Suprapubic skin (tissue), 4 donors: ENCODE results near the gene BRAT1. TPM values are rescaled to one million over a fixed set of nuclear protein-coding genes. Genes with fewer than 3 reads are reported as not detected.

ENCODE experiments used
- DNase-seq, 2 donors: peaks; one replicate each; pipeline ENCODE4 v3.0.0-alpha.2; 2019; ENCODE audit warnings: low spot score in 2 of 2
- H3K27ac ChIP-seq: fragments of 200-600 bp; sonication (generic); one replicate; pipeline ENCODE4 v1.5.1; 2019
- H3K27me3 ChIP-seq: fragments of 200-600 bp; sonication (generic); one replicate; pipeline ENCODE4 v1.5.1; 2019
- H3K36me3 ChIP-seq: fragments of 200-600 bp; sonication (generic); one replicate; pipeline ENCODE4 v1.5.1; 2019
- H3K4me1 ChIP-seq: fragments of 200-600 bp; sonication (generic); one replicate; pipeline ENCODE4 v1.5.1; 2019
- H3K4me3 ChIP-seq: fragments of 200-600 bp; sonication (generic); one replicate; pipeline ENCODE4 v1.5.1; 2019; ENCODE audit warnings: mild to moderate bottlenecking
- H3K9me3 ChIP-seq: fragments of 200-600 bp; sonication (generic); one replicate; pipeline ENCODE4 v1.5.1; 2019
- EP300 ChIP-seq: sonication (generic); formaldehyde crosslinking; IDR thresholded peaks from one replicate; pipeline ENCODE4 v1.6.1; 2017; ENCODE audit warnings: antibody characterized with exemption
- POLR2A ChIP-seq, 2 donors: fragments of 450-650 bp; IDR thresholded peaks; one replicate each; pipeline ENCODE4 v1.6.1; 2017; ENCODE audit warnings: antibody characterized with exemption in 2 of 2, mild to moderate bottlenecking in 2 of 2, moderate library complexity in 2 of 2
- POLR2AphosphoS5 ChIP-seq, 3 donors: sonication (generic); formaldehyde crosslinking; IDR thresholded peaks; one replicate each; pipeline ENCODE4 v1.6.1; 2017; ENCODE audit warnings: antibody characterized with exemption in 3 of 3
- WGBS: methylation state at CpG from one replicate; pipeline ENCODE4 v1.1.5; 2018; 5-methylcytosine and 5-hydroxymethylcytosine counted together
- total RNA-seq, 4 donors: library from RNA; depleted of rRNA; stranded (reverse); fragments of >200 nt; gene quantifications; one replicate each; pipeline ENCODE4 v1.1.0, GENCODE V29; 2016
- TF ChIP-seq, protein P1 (sequence below), 2 donors: fragments of 200-600 bp in 1 of 2; fragments of 450-650 bp in 1 of 2; sonication (generic) in 1 of 2; IDR thresholded peaks; one replicate each; pipeline ENCODE4 v1.5.1; 2016 to 2019; ENCODE audit warnings: antibody characterized with exemption in 2 of 2, mild to moderate bottlenecking in 1 of 2, moderate library complexity in 1 of 2

BRAT1 gene
- total RNA-seq, 4 donors from 2014 or later: 51.5 to 79.3 (median 63.3) TPM

DNA sequence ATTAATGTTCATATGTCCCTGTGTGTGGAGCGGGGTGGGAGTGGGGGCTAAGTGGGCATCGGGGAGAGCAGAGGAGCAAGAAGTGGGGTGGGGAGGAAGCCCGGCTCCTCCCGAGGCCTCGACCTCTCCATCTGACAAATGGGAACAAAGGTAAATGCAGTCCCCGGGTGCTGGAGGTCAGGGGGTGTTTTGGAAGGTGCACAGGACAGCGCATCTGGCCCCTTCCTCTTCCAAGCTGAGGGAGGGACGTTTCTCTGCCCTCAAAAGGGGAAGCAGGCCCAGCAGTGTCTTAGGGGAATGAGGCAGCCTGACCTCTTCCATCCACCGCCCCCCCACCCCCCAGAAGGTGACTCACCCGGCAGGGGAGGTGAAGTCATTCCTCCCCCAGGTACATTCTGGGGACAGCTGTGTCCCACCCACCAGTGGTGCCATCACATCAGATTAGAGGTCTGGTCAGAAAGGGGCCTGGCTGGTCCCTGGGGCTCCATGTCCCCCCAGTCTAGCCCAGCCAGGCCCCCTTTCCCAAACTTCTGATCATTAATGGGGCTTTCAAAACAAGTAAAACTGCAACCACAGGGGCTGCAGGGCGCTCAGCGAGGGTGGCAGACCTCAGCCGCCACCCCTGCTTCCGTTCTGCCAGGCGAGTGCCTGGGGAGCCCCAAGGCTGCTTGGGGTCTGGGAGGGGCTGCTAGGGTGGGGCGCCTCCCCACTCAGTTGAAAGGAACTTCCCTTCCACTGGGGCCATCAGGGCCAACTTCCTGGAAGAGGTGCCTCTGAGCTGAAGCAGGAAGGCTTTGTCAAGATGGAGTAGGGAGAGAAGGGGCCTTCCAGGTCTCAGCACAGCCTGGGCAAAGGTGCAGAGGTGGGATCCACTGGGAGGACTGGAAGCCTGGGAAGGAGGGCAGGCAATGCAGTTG, 25.0 kb downstream of the BRAT1 start:
- H3K9me3 ChIP-seq: no peaks in the 10 kb centered on the region
- no peak overlapping the region for H3K4me3 ChIP-seq
- no peaks in the 10 kb centered on the region for H3K27me3 ChIP-seq
- peaks cover 72% of the 10 kb centered on the region for H3K4me1 ChIP-seq
- 42% methylated on average over 8 of the region's 16 CpGs for WGBS
- H3K27ac ChIP-seq: peak overlapping the region; percentile 77
- TF ChIP-seq POLR2AphosphoS5 (IDR thresholded peaks at IDR 0.05) (no peak), EP300 (no peak), POLR2A (IDR thresholded peaks at IDR 0.05) (no peak)
- TF ChIP-seq, protein P1, sequence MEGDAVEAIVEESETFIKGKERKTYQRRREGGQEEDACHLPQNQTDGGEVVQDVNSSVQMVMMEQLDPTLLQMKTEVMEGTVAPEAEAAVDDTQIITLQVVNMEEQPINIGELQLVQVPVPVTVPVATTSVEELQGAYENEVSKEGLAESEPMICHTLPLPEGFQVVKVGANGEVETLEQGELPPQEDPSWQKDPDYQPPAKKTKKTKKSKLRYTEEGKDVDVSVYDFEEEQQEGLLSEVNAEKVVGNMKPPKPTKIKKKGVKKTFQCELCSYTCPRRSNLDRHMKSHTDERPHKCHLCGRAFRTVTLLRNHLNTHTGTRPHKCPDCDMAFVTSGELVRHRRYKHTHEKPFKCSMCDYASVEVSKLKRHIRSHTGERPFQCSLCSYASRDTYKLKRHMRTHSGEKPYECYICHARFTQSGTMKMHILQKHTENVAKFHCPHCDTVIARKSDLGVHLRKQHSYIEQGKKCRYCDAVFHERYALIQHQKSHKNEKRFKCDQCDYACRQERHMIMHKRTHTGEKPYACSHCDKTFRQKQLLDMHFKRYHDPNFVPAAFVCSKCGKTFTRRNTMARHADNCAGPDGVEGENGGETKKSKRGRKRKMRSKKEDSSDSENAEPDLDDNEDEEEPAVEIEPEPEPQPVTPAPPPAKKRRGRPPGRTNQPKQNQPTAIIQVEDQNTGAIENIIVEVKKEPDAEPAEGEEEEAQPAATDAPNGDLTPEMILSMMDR (IDR thresholded peaks at IDR 0.05): no peak
- DNase-seq: no peak
- H3K36me3 ChIP-seq: peaks cover 14% of the 10 kb centered on the region

- Histone ChIP-seq H3K27me3 (no peaks in the 10 kb centered on the region), H3K36me3 (peaks cover 14% of the 10 kb centered on the region), H3K9me3 (no peaks in the 10 kb centered on the region), H3K4me3 (no peak overlapping the region), H3K4me1 (peaks cover 80% of the 10 kb centered on the region), H3K27ac (peak overlapping the region; percentile 77)
- WGBS: 34% methylated on average over 9 of the region's 30 CpGs
- TF ChIP-seq POLR2AphosphoS5 (IDR thresholded peaks at IDR 0.05) (no peak), POLR2A (IDR thresholded peaks at IDR 0.05) (no peak), EP300 (no peak)
- TF ChIP-seq, protein P1 (IDR thresholded peaks at IDR 0.05): no peak
- no peak for DNase-seq
These were observed 25.9 kb downstream of the BRAT1 start for GRCh38 chr7:2529161-2530070.

DNA sequence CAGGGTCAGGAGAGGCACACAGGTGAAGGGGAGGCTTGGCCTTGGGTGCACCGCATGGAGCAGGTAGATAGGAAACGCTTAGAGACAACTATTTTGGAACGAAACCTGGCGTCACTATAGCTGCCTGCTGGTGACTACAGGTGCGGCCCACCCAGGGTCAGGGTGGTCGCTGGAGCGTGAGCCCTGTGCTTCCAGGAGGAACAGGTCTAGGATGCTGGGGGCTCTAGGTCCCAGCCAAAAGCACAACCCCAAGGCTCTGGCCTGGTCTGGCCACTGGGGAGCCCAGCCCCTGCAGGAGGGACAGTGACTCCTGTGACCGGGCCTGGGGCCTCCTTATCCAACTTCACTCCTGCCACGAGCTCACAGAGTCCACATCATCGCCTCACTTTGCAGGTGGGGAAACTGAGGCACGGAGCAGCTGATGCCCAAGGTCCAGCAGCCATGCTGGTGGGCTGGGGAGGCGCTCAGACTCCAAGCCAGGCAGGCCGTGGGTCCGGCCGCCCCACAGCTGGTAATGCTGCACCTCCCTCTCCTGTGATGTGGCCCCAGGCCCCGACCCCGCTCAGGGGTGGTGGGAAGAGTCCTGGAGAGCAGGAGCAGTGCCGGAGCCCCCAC, 26.7 kb downstream of the BRAT1 start:
- peaks cover 14% of the 10 kb centered on the region for H3K36me3 ChIP-seq
- no peaks in the 10 kb centered on the region for H3K9me3 ChIP-seq
- no peaks in the 10 kb centered on the region for H3K27me3 ChIP-seq
- peaks cover 88% of the 10 kb centered on the region for H3K4me1 ChIP-seq
- peak overlapping the region; percentile 77 for H3K27ac ChIP-seq
- 74% methylated on average over 7 of the region's 18 CpGs for WGBS
- no peak for TF ChIP-seq POLR2A (IDR thresholded peaks at IDR 0.05)
- TF ChIP-seq EP300: no peak
- no peak for TF ChIP-seq POLR2AphosphoS5 (IDR thresholded peaks at IDR 0.05)
- TF ChIP-seq, protein P1 (IDR thresholded peaks at IDR 0.05): no peak
- DNase-seq: no peak
- no peak overlapping the region for H3K4me3 ChIP-seq

DNA sequence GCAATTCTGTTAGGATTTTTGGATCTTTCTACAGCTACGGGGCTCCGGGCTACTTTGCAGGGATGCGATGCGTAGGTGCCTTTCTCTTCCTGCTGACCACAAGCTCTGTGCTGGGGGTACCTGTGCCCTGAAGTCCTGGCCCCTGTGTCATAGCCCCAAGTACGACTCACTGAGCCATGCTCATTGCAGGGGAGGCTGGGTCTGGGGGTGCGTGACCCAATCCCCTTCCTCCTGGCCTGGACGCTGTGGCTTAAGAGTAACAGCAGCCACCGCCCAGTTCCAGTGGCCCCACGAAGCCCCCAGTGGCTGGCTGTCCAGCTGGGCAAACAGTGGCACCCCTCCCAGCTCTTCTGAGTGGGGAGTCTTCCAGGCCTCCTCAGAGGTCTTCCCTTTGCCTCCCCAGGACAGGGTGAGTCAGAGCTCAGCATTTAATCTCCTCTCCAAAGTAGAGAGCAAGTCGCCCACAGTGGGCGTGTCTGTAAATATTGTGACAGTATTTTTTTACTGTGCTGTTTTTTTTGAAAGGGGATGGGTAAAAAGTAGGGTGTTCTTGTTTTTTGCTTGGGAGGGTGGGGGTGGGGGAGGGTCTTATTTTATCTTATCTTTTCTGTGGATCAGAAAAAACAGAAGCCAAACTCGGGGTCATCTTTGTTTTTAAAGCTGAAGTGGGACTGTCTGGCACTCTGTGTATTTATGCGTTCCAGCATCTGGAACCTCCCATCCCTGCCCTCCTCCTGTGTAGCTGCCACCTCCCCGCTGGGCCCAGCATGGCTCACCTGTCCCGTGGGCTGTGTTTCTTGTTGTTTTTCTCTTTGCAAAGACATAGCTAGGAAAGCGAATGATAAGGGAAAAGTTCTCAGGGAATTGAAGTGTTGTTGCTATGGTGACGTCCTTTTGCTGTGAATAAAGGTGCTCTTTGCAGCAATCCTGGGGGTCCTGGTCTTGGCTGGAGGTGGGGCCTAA, 27.5 kb downstream of the BRAT1 start:
- Histone ChIP-seq H3K27me3 (no peaks in the 10 kb centered on the region), H3K4me1 (peaks cover 96% of the 10 kb centered on the region), H3K36me3 (peaks cover 14% of the 10 kb centered on the region), H3K4me3 (no peak overlapping the region), H3K9me3 (no peaks in the 10 kb centered on the region), H3K27ac (peak overlapping the region; percentile 77)
- 38% methylated on average over 8 of the region's 17 CpGs for WGBS
- DNase-seq: no peak
- TF ChIP-seq POLR2AphosphoS5 (IDR thresholded peaks at IDR 0.05): no peak
- no peak for TF ChIP-seq EP300
- TF ChIP-seq POLR2A (IDR thresholded peaks at IDR 0.05): no peak
- TF ChIP-seq, protein P1 (IDR thresholded peaks at IDR 0.05): no peak
